NCI-H146 (cell line): ENCODE results near the gene OR52B2.

ENCODE experiments used
- DNase-seq: peaks from one replicate; lab custom pipeline; 2025; lab: John Stamatoyannopoulos, UW

The OR52B2 gene

DNA sequence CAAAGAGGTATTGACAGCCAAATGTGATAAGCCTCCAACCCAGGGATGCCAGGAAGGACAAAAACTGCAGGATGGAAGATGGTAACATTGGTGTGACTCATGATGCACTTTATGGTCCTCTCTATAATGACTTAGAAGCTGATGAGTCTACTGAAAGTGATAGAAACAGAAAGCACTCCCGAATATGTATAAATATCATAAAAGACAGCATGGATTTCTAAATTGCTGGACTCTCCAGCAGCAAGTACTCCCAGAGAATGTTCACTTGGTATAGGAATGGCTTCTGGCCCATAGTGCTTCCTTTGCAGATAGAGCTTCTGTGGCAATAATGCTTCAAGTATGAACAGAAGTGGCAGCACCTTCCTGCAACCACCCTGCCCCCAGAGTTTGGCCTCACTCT lies at the start of gene OR52B2:
Gene OR52B2, minus strand, starts transcription at position 101 of the 400 bp plus-strand sequence. Its CDS starts 0 bp downstream, at position 101.
- DNase-seq: no peak

- no peak for DNase-seq
These were observed 49.2 kb upstream of the OR52B2 start for GRCh38 chr11:6219359-6219758.

DNA sequence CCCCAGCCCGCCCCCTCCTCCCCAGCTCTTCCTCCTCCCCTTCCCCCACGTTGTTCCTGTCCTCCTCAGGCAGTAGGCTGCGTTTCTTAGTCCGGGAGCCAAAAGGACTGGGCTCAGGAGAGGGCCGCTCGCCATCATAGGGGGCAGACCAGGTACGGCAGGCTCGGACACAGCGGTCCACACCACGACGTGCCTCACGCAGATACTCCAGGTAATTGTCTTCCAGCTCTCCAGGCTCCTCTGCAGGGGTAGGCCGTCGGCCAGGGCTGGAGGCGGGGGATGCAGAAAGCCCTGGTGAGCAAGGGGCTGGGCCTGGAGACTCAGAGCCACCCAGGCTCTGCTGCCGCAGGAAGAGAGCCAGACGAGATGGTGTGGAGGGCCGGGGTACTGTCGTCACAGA lies 47.6 kb upstream of the OR52B2 start:
- DNase-seq: no peak

- DNase-seq: no peak
These were observed 46.4 kb upstream of the OR52B2 start for GRCh38 chr11:6216501-6216900.

DNA sequence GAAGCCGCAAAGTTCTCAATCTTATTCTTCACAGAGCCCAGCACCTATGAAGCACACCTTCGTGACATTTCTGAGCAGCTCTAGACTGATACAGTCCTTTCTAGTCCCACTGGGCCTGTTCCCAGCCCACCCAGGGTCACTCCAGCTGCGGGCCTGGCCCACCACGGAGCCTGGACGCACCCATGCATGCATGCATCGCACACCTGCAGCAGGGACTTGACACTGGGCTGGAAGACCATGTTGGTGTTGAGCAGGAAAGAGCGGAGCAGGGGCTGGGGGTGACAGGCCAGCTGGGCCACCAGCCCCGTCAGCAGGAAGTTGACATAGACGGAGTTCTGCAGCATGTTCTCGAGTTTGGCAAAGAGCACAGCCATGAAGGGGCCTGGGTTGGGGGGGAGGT lies 44.4 kb upstream of the OR52B2 start:
- DNase-seq: no peak

DNA sequence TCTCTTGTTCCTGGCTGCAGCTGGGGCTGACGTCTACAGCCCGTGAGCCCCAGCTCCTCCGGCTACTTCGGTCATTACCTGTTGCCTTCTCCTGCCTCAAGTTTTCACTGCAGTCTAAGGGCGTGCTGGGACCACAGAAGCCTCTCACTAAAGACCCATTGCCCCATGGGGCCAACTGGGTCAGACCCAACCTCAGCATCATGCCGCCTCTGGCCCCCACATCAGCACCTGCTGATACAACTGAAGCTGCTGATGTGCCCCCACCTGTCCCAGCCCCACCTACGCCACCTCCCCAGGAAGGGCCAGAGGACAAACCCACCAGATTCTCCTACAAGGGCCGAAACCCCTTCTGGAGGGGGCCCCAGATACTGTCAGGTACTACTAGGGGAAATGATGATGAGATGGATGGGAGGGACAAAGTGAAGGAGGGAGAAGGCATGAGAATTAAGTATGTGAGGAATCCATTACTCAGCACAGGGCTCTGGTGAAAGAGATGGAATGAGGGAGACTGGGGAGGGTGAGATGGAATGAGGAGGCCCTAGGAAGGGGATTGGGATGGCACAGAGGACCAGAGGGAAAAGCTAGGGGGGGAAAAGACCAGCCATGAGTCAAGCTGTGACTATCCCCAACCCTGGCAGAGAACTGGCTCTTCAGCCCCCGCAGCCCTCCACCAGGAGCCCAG lies 40.3 kb upstream of the OR52B2 start:
- DNase-seq: no peak

DNA sequence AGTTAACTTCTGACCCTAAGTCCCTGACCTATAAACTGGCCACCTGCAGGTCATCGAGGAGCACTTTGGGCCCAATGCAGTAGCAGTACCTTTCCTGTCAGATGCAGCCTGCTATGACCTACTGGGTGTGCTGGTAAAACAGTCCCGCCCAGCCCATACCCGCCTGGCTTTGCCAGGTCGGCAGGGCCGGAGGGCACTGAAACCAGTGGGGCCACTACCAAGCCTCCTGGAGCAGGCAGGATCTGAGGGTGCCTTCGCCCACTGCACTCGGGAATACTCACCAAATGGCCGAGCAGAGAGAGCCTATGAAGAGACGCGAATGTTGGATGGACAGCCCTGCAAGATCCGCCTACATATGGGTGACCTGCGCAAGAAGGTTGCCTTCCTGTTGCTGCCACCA lies 39.7 kb upstream of the OR52B2 start:
- DNase-seq: no peak

DNA sequence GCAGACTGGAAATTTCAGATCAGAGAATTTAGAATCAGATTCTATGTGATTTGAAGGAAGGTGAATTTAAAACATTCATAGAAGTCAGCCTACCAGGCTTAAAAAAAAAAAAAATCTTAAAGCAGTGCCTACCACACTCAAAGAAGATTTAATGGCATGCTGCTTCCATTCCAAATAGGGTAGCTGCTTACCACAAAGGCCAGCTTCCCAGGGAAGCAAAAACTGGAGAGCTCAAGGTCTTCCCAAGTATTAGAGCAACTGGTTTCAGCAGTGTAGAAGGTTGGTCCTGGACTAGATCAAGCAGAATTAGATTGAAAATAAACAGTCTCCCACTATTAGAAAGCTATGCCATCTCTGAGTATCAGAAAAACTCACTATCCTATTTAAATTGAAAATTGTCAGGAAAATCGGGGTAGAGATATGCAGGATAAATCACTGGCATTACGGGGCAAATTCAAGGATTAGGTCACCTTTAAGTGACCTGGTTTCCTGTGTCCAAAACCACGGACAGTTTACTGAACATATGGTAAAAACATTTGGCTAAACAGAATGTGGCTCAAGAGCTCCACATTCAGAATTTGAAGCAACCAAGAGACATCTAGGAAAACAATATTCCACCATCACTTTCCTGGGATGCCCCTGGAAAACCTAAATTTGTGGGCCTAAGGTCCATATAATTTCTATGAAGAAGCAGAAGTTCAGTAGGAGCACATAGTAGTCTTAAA lies 36.5 kb upstream of the OR52B2 start:
- no peak for DNase-seq

DNA sequence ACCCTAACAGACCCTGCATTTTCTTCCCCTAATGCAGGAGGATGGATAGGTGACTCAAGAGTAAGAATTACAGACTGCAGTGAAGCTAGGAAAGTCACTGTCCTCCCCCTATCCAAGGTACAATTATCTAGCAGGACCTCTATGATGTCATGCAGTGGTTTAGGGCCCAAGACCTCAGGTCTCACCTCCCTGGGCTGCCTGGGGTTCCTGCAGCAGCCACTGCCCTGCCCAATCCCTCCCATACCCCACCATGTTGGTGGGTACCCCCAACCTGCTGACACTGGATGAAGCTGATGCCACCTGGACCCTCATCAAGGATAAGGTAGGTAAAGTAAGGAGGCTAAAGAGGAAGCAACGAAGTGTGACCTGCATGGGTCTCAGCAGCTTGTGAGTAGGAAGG lies 35.2 kb upstream of the OR52B2 start, which contains the start of gene C11orf42:
Gene C11orf42, plus strand, starts transcription at position 192 of the 400 bp plus-strand sequence. Its CDS starts 59 bp downstream, at position 251.
- no peak for DNase-seq

DNA sequence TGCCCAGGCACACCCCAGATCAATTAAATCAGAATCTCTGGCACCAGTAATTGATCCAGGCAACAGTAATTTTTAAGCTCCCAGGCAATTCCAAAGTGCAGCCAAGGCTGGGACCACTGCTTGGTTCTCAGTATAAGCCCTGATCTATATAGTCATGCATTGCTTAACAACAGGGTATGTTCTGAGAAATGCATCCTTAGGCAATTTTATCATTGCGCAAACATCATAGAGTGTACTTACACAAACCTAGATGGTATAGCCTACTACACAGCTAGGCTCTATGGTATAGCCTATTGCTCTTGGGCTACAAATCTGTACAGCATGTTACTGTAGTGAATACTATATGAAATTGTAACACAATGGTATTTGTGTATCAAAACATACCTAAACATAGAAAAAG lies 34.6 kb upstream of the OR52B2 start:
- no peak for DNase-seq

DNA sequence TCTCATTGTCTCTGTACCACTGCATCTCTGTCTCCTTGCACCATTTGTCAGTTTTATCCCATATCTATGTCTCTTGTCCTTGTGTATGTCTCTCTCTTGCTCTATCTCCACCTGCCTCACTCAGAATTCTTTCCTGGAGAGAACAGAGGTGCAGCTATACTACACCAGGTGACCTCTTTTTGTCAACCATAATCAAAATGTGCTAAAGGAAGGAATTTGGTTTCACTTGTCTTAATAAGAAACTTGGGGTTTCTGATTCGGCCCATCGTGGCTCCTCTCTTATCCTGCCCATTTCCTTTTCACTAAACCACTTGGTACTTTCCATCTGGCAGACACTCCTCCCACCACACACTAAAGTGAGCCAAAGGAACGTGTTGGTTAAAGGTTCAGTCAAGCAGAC lies 33.2 kb upstream of the OR52B2 start:
- no peak for DNase-seq

DNA sequence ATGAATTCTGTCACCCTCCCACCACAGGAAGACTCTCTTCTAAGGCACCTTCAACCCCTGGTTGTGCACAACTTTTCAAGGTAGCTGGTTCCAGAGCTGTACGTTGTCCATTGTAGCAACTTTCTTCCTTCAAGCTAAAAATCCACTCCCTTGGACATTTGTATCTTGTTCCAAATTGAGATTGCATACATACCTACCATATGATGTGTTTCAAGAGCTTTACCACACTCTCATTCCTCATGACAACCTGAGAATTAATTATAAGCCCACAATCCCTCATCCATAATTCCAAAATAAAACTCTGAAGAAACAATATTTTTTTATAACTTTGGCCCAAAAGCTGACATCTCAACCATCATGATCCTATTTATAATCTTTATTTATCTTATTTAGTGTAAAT lies 31.9 kb upstream of the OR52B2 start:
- no peak for DNase-seq

- no peak for DNase-seq
These were observed 31.4 kb upstream of the OR52B2 start for GRCh38 chr11:6201481-6201880.

DNA sequence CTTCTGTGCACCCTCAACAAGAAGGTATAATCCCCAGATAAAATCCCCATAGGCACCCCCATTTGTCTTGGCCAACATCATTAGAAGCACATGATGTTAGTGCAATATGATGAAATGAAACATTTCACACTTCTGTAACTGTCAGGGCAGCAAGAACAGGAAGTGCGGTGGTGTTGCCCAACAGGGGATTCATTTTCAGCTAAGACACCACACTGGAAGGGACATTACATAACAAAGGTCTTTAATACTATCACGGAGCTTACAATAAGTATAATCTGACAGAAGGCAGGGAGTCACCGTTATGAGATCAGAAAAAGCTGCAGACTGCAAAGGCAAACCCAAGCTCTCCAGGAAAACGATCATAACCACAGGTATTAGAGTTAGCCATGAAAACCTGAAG lies 30.8 kb upstream of the OR52B2 start:
- DNase-seq: no peak

- DNase-seq: no peak
These were observed 29.2 kb upstream of the OR52B2 start, which contains the start of gene OR52W1 for GRCh38 chr11:6199174-6199810. TSS of gene OR52W1 (plus strand) at chr11:6199224. CDS start at chr11:6199224, 0 bp downstream.

- no peak for DNase-seq
These were observed 27.5 kb upstream of the OR52B2 start for GRCh38 chr11:6197466-6198200.

- no peak for DNase-seq
These were observed 26.3 kb upstream of the OR52B2 start for GRCh38 chr11:6196396-6196795.

- DNase-seq: no peak
These were observed 24.0 kb upstream of the OR52B2 start for GRCh38 chr11:6194065-6194581.

GRCh38 chr11:6191742-6192141 lies 21.6 kb upstream of the OR52B2 start:
- no peak for DNase-seq

- no peak for DNase-seq
These were observed 5.3 kb upstream of the OR52B2 start for GRCh38 chr11:6175440-6175839.

- DNase-seq: no peak
These were observed 13.3 kb downstream of the OR52B2 start for GRCh38 chr11:6156628-6157359.
